Karpas-422 (cell line): ENCODE data around the gene PRKCSH. TPM values are rescaled to one million over a fixed set of nuclear protein-coding genes. Genes with fewer than 3 reads are reported as not detected.

Experiments
- DNase-seq: peaks from one replicate; pipeline ENCODE4 v3.0.0-alpha.2; 2015
- H2AFZ ChIP-seq: fragments of 200-600 bp; sonication (generic); 2 replicates; pipeline ENCODE4 v1.6.1; 2014; ENCODE audit warnings: antibody characterized with exemption, low read length, mixed read lengths
- H3K27ac ChIP-seq: fragments of 200-600 bp; sonication (generic); 2 replicates; pipeline ENCODE4 v1.5.1; 2014; ENCODE audit warnings: mild to moderate bottlenecking, low read length, moderate library complexity
- H3K27me3 ChIP-seq: fragments of 200-600 bp; sonication (generic); 2 replicates; pipeline ENCODE4 v1.6.1; 2014; ENCODE audit warnings: low read length, mixed read lengths
- H3K36me3 ChIP-seq: fragments of 200-600 bp; sonication (generic); 2 replicates; pipeline ENCODE4 v1.6.1; 2014; ENCODE audit warnings: low read length, mixed read lengths; ENCODE audit not compliant: insufficient read depth
- H3K4me1 ChIP-seq: fragments of 200-600 bp; sonication (generic); 2 replicates; pipeline ENCODE4 v1.6.1; 2014; ENCODE audit warnings: mild to moderate bottlenecking, low read length, mixed read lengths
- H3K4me2 ChIP-seq: fragments of 200-600 bp; sonication (generic); 2 replicates; pipeline ENCODE4 v1.6.1; 2014; ENCODE audit warnings: low read length, low read depth, mild to moderate bottlenecking; ENCODE audit not compliant: poor library complexity, severe bottlenecking
- H3K4me3 ChIP-seq: fragments of 200-600 bp; sonication (generic); 2 replicates; pipeline ENCODE4 v1.5.1; 2014; ENCODE audit warnings: mild to moderate bottlenecking, antibody characterized with exemption, low read length, mixed read lengths
- H3K79me2 ChIP-seq: fragments of 200-600 bp; sonication (generic); 2 replicates; pipeline ENCODE4 v1.6.1; 2014; ENCODE audit warnings: mild to moderate bottlenecking, low read length, mixed read lengths
- H3K9ac ChIP-seq: fragments of 200-600 bp; sonication (generic); 2 replicates; pipeline ENCODE4 v1.6.0; 2014; ENCODE audit warnings: low read length
- H3K9me2 ChIP-seq: fragments of 200-600 bp; sonication (generic), shearing (Covaris generic); replicated peaks from 2 replicates; pipeline ENCODE4 v1.6.0; 2014; ENCODE audit warnings: mild to moderate bottlenecking, low read length, moderate library complexity; ENCODE audit not compliant: insufficient read depth
- H3K9me3 ChIP-seq: fragments of 300-700, 200-600 bp; sonication (generic); 2 replicates; pipeline ENCODE4 v1.6.1; 2014; ENCODE audit warnings: low read length, mixed read lengths
- H4K20me1 ChIP-seq: fragments of 200-600 bp; sonication (generic); 2 replicates; pipeline ENCODE4 v1.6.1; 2014; ENCODE audit warnings: mild to moderate bottlenecking, antibody characterized with exemption, low read length, low read depth; ENCODE audit not compliant: insufficient read depth
- total RNA-seq: library from RNA; depleted of rRNA; stranded (reverse); fragments of >200 nt; shearing (Covaris generic); gene quantifications from 2 replicates; pipeline ENCODE4 v1.2.3, GENCODE V29; 2014; ENCODE audit warnings: low replicate concordance

Gene PRKCSH
- total RNA-seq, 1 experiment from 2014 or later, result 77.3 TPM

DNA sequence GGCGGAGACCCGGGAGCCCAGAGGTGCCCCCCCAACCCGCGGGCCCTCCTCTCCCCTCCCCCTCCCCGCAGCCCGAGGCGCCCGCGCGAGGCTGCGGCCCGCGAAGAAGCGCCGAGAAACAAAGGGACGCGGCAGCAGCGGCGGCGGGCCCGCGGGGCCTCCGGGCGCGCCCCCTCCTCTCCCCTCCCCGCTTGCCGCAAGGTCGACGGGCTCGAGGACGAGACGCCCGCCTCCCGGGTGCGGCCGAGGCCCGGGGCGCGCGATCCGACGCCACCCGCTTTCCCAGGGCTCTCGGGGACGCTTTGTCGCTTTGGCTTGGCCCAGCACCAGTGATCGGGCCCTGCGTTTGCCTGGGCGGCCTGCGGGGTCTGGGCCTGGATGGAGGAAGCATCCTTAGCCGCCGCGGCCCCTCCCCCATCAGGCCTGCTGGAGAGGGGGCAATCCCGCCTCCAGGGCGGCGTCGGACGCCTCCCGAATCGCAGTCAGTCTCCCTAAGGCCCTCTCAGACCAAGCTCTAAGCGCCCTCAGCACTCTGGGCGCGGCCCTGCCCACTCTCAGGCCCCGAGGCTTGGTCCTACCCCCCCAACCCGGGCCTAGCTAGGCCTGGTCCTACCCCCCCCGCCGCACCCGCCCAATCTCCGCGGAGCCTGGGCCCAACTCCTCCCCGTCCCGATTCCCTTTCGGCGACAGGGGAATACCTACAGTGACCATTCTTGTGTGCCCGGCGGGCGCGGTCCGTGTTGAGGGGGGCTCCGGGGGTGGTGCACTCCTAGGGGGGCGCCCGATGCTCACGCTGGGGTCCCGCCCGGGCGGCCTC, 44.7 kb downstream of the PRKCSH start:
- Histone ChIP-seq H3K79me2 (no peaks in the 10 kb centered on the region), H3K27ac (no peak overlapping the region), H3K9me3 (no peaks in the 10 kb centered on the region), H3K36me3 (no peaks in the 10 kb centered on the region), H3K4me2 (no peak overlapping the region), H4K20me1 (no peaks in the 10 kb centered on the region), H3K9me2 (no peaks in the 10 kb centered on the region), H3K27me3 (no peaks in the 10 kb centered on the region), H2AFZ (no peak overlapping the region), H3K9ac (no peak overlapping the region), H3K4me3 (no peak overlapping the region), H3K4me1 (peaks cover 16% of the 10 kb centered on the region)
- DNase-seq, result no peak

DNA sequence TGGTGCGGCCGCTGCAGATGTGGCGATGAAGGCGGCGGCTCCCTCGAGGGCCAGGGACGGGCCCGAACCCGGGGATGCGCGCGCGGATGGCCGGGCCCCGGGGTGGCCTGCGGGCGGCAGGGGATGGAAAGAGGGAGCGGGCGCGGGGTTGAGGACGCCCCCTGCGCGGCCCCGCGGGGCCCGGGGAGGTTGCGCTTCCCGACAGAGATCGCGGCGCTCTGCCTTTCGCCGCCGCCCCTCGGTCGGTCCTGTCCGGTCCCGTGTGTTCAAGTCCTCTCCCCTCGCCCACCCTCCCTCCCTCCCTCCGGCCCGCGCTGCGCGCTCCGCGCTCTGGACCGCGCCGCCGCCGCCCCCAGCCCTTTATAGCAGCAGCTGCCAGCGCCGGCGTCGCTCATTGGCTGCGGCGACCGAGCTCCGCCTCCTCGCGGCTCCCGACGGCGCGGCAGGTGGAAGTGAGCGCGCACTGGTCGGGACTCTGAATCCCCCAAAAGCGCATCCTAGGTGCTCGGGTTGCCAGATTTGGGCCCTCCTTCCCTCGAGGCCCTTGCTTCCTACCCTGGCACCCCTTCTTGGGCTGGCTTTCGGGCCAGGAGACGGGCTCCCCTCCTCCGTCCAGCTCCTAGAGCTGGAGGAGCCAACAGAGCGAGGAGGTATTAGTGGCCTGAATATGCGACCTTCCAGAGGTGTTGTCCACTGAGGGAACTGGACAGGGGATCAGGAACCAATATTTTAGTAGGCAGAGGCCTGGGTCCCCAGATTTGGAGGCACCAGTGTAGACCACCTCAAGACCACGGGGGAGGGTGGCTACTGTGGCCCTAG, 45.5 kb downstream of the PRKCSH start, which contains the start of gene ELAVL3:
TSS of gene ELAVL3 (minus strand) at position 332 of the 819 bp plus-strand sequence. CDS start 438 bp downstream, outside the sequence.
- no peaks in the 10 kb centered on the region for H3K9me2 ChIP-seq
- H3K9ac ChIP-seq, result peak within 1 kb of the TSS; percentile 34; the same call in 1 of the 2 replicates
- no peak within 1 kb of the TSS for H3K27ac ChIP-seq
- no peaks in the 10 kb centered on the region for H3K27me3 ChIP-seq
- peaks cover 16% of the 10 kb centered on the region for H3K4me1 ChIP-seq
- H2AFZ ChIP-seq, result no peak within 1 kb of the TSS
- no peak for DNase-seq
- H3K4me2 ChIP-seq, result peak within 1 kb of the TSS; percentile 79
- peak within 1 kb of the TSS; percentile 13; the same call in 1 of the 2 replicates for H3K4me3 ChIP-seq
- no peaks in the 10 kb centered on the region for H3K79me2 ChIP-seq
- H4K20me1 ChIP-seq, result no peaks in the 10 kb centered on the region
- no peaks in the 10 kb centered on the region for H3K36me3 ChIP-seq
- no peaks in the 10 kb centered on the region for H3K9me3 ChIP-seq

DNA sequence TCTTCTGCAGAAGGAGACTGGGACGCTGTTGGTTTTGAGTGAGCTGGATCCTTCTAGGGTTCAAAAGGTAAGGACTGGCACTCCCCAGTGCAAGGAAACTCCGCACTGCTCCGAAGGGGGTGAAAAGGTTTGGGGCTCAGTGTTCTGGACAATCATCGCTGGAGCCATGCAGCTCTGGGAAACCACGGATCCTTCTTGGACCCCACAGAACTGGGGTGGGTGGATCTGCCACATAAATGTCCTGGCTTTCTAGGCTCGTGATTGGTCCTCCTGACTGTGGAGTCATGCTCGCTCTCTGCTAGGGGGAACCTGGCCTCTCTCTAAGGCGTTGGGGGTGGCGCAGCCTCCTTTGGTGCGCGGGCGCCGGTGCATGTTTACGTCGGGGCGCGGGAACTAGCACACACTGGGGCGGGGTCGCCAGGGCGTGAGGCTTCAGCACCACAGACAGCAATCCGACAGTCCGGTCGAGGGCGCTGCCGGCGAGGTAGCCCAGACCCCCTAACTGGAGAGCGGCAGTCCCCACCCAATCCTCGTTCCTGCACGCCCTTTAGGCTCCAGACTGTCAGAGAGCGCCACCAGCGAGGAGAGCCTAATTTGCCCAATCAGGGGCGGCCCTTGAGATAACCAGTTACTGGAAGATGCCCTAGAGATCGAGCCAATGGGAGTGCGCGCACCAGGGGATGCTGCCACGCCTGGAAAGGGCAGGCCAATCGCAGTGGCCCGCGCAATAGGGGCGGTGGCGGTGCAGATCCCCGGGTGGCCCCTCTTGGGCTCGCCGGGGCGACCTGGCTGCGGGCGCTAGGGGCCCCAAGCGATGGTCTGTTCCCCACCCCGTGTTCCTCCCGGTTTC, 46.3 kb downstream of the PRKCSH start:
- Histone ChIP-seq H3K9me2 (no peaks in the 10 kb centered on the region), H3K4me2 (peak overlapping the region; percentile 79), H3K4me3 (peak overlapping the region; percentile 61; the same call in 1 of the 2 replicates), H3K4me1 (peaks cover 16% of the 10 kb centered on the region), H3K9me3 (no peaks in the 10 kb centered on the region), H2AFZ (peak overlapping the region; percentile 91; the same call in 1 of the 2 replicates), H3K9ac (peak overlapping the region; percentile 81), H3K27ac (peak overlapping the region; percentile 86), H3K36me3 (no peaks in the 10 kb centered on the region), H3K79me2 (no peaks in the 10 kb centered on the region), H3K27me3 (no peaks in the 10 kb centered on the region), H4K20me1 (no peaks in the 10 kb centered on the region)
- DNase-seq, result peak; percentile 96

DNA sequence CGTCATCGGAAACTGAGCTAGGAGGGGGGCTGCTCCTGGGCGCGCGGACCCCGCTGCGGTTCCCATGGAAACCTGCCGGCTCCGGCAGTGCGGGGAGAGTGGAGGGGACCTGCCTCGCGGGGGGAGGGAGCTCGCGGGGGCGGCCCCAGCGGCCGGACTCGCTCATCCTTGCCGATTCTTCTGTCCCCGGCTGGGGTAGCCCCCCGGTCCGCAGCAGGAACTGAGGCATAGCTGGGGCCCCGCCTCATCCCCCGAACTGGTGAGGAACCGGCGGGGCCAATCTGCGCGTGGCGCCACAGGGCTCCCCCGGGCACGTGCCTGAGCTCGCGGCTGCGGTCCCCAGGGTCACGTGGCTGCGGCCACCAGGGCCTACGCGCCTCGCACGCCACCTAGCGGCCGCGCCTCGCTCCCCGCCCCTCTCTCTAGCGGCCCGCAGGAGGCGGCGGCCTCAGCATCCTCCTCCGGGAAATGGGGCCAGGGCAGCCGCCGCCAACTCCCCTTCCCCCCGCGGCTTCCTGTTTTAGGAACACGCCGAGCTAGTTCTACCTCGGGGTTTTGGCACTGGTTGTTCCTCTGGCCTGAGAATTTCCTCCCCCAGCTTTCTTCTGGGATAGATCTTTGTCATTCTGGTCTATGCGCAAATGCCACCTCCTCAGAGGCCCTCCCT, 47.1 kb downstream of the PRKCSH start:
- H3K9me3 ChIP-seq, result no peaks in the 10 kb centered on the region
- no peaks in the 10 kb centered on the region for H3K27me3 ChIP-seq
- DNase-seq, result peak; percentile 97
- H4K20me1 ChIP-seq, result no peaks in the 10 kb centered on the region
- H2AFZ ChIP-seq, result peak overlapping the region; percentile 91; the same call in 1 of the 2 replicates
- H3K79me2 ChIP-seq, result no peaks in the 10 kb centered on the region
- peak overlapping the region; percentile 61; the same call in 1 of the 2 replicates for H3K4me3 ChIP-seq
- no peaks in the 10 kb centered on the region for H3K9me2 ChIP-seq
- H3K27ac ChIP-seq, result peak overlapping the region; percentile 86
- no peaks in the 10 kb centered on the region for H3K36me3 ChIP-seq
- H3K4me1 ChIP-seq, result peaks cover 16% of the 10 kb centered on the region
- H3K4me2 ChIP-seq, result peak overlapping the region; percentile 79
- H3K9ac ChIP-seq, result peak overlapping the region; percentile 81

DNA sequence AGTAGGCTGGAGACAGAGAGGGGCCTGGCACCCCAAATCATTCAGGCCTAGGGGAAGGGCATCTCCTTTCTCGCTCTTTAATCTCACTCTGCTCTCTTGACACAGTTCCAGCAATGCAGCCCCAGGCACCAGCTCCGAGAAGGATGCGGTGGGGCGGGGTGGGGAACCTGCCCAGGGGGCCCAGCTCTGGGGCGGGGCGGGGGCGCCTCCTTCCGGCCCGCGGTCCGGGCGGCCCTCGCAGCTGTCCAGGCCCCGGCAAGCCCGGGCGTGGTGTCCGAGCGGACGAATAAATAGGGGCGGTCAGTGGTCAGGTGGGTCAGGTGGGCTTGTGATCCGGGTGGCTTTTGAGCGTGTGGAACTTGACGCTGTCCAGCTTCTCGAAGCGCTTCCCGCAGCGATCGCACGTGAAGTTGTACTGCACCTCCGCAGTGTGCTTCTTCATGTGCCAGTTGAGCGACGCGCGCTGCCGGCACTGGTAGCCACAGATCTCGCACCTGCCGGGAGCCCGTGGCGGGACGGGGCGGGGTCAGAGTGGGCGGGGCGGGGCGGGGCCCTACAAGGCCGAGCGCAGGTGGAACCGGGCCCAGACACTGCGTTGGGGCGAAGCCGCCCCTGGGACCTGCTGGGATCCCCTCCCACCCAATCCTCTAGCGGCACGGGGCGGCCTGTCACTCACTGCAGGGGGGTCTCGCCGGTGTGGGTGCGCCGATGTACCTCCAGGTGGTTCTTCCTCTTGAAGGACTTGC, 48.1 kb downstream of the PRKCSH start:
- Histone ChIP-seq H3K4me2 (no peak overlapping the region), H3K36me3 (no peaks in the 10 kb centered on the region), H2AFZ (no peak overlapping the region), H3K9me2 (no peaks in the 10 kb centered on the region), H3K27ac (no peak overlapping the region), H3K9ac (no peak overlapping the region), H3K27me3 (no peaks in the 10 kb centered on the region), H3K4me1 (peaks cover 16% of the 10 kb centered on the region), H3K4me3 (no peak overlapping the region), H3K9me3 (no peaks in the 10 kb centered on the region), H4K20me1 (no peaks in the 10 kb centered on the region), H3K79me2 (no peaks in the 10 kb centered on the region)
- DNase-seq, result no peak

DNA sequence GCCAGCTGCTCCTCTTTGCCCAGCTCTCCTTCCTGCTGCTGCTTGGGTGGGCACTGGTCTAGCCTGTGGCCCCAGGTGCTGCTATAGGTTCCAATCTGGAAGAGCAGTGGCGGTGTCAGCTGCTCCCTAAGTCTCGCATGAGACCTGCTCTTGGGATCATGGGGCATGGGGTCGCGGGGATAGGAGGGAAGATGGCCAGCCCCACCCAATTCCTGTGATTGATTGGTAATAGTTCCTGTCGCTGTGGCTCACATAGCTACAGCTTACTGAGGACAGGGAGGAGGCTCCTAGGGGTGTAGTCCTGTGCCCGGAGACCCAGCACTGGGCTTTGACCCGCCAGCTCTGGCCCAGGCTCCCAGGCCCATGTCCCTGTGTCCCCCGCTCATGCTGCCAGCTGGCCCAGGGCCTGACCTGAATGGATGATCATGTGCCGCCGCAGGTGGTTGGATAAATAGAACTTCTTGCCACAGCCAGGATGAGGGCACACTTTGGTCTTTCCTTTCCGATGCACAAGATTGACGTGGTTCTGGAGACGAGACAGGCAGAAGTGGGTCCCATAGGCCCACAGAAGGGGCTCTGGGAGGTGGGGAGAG, 49.9 kb downstream of the PRKCSH start:
- DNase-seq, result no peak
- H3K4me1 ChIP-seq, result peaks cover 16% of the 10 kb centered on the region
- no peaks in the 10 kb centered on the region for H3K27me3 ChIP-seq
- no peak overlapping the region for H3K4me3 ChIP-seq
- H3K27ac ChIP-seq, result no peak overlapping the region
- H2AFZ ChIP-seq, result no peak overlapping the region
- H3K9ac ChIP-seq, result no peak overlapping the region
- no peak overlapping the region for H3K4me2 ChIP-seq
- no peaks in the 10 kb centered on the region for H3K36me3 ChIP-seq
- no peaks in the 10 kb centered on the region for H4K20me1 ChIP-seq
- H3K9me2 ChIP-seq, result no peaks in the 10 kb centered on the region
- no peaks in the 10 kb centered on the region for H3K79me2 ChIP-seq
- no peaks in the 10 kb centered on the region for H3K9me3 ChIP-seq
